CD14-positive monocyte (primary cell): ENCODE results near the gene CDKAL1. TPM values are rescaled to one million over a fixed set of nuclear protein-coding genes. Genes with fewer than 3 reads are reported as not detected.

ENCODE experiments used
- DNase-seq, 3 donors: peaks; one replicate each; pipeline ENCODE4 v3.0.0-alpha.2; 2011 to 2022
- H2AFZ ChIP-seq: 2 replicates; pipeline ENCODE4 v1.6.0; 2012; ENCODE audit warnings: mild to moderate bottlenecking, low read depth, low read length, inconsistent platforms; ENCODE audit not compliant: insufficient read depth, poor library complexity, severe bottlenecking
- H3K27ac ChIP-seq, 2 donors: 1 replicate in 1 of 2; 2 replicates in 1 of 2; pipeline ENCODE4 v1.5.1; 2012 to 2013; ENCODE audit warnings: low read length in 2 of 2, control low read depth in 1 of 2, inconsistent platforms in 1 of 2, low read depth in 1 of 2, mild to moderate bottlenecking in 1 of 2
- H3K27me3 ChIP-seq, 2 donors: one replicate each; pipeline versions ENCODE4 v1.6.0 to v1.6.1; 2011 to 2013; ENCODE audit warnings: low read length in 2 of 2; ENCODE audit not compliant: control insufficient read depth in 2 of 2, insufficient read depth in 2 of 2
- H3K36me3 ChIP-seq, 2 donors: replicated peaks in 1 of 2; 1 replicate in 1 of 2; 2 replicates in 1 of 2; pipeline versions ENCODE4 v1.5.1 to v1.6.1; 2012 to 2013; ENCODE audit warnings: low read length in 2 of 2, control low read depth in 1 of 2, inconsistent platforms in 1 of 2, mild to moderate bottlenecking in 1 of 2; ENCODE audit not compliant: insufficient read depth in 2 of 2, control insufficient read depth in 1 of 2
- H3K4me1 ChIP-seq, 2 donors: 1 replicate in 1 of 2; 2 replicates in 1 of 2; pipeline versions ENCODE4 v1.5.1 to v1.6.1; 2012 to 2013; ENCODE audit warnings: low read length in 2 of 2, control low read depth in 1 of 2, inconsistent platforms in 1 of 2, mild to moderate bottlenecking in 1 of 2, moderate library complexity in 1 of 2; ENCODE audit not compliant: insufficient read depth in 2 of 2, control insufficient read depth in 1 of 2
- H3K4me2 ChIP-seq: replicated peaks from 2 replicates; pipeline ENCODE3; 2012; ENCODE audit warnings: low read length, moderate library complexity, mild to moderate bottlenecking; ENCODE audit not compliant: poor library complexity, severe bottlenecking; ENCODE audit errors: extremely low read depth
- H3K4me3 ChIP-seq, 3 experiments: fragments of 200-600 bp in 1 of 3; sonication (generic) in 1 of 3; replicated peaks in 1 of 3; 1 replicate in 2 of 3; 2 replicates in 1 of 3; pipeline ENCODE4 v1.5.1; 2011 to 2013; ENCODE audit warnings: low read length in 3 of 3, mild to moderate bottlenecking in 3 of 3, control low read depth in 2 of 3, low read depth in 2 of 3, inconsistent platforms in 1 of 3, moderate library complexity in 1 of 3
- H3K79me2 ChIP-seq: 2 replicates; pipeline ENCODE4 v1.6.0; 2012; ENCODE audit warnings: mild to moderate bottlenecking, control low read depth, inconsistent platforms, low read length, moderate library complexity; ENCODE audit not compliant: insufficient read depth
- H3K9ac ChIP-seq: 2 replicates; pipeline ENCODE4 v1.6.0; 2017; ENCODE audit warnings: low read length, mild to moderate bottlenecking; ENCODE audit not compliant: insufficient read depth, poor library complexity, severe bottlenecking
- H3K9me3 ChIP-seq, 2 donors: replicated peaks in 1 of 2; 1 replicate in 1 of 2; 2 replicates in 1 of 2; pipeline versions ENCODE4 v1.5.1 to v1.6.1; 2012 to 2013; ENCODE audit warnings: low read length in 2 of 2, control low read depth in 1 of 2; ENCODE audit not compliant: control insufficient read depth in 1 of 2, insufficient read depth in 1 of 2
- H4K20me1 ChIP-seq: 2 replicates; pipeline ENCODE4 v1.6.0; 2012; ENCODE audit warnings: mild to moderate bottlenecking, low read length, control low read depth, moderate library complexity; ENCODE audit not compliant: insufficient read depth
- H3K27ac Mint-ChIP-seq, 7 donors: one replicate each; pipeline ENCODE4 v1.8.0; 2020; ENCODE audit warnings: mild to moderate bottlenecking in 7 of 7, mixed read lengths in 7 of 7, moderate library complexity in 6 of 7, inconsistent platforms in 2 of 7
- H3K27me3 Mint-ChIP-seq, 3 donors: one replicate each; pipeline ENCODE4 v1.8.0; 2021 to 2022; ENCODE audit warnings: low read depth in 3 of 3, mild to moderate bottlenecking in 3 of 3, mixed read lengths in 3 of 3, moderate library complexity in 3 of 3, inconsistent platforms in 1 of 3
- H3K36me3 Mint-ChIP-seq, 2 donors: one replicate each; pipeline ENCODE4 v1.8.0; 2020; ENCODE audit warnings: mixed read lengths in 2 of 2, inconsistent platforms in 1 of 2, mild to moderate bottlenecking in 1 of 2
- H3K4me1 Mint-ChIP-seq: one replicate; pipeline ENCODE4 v1.8.0; 2020; ENCODE audit warnings: mild to moderate bottlenecking, mixed read lengths
- H3K4me3 Mint-ChIP-seq, 2 donors: one replicate each; pipeline ENCODE4 v1.8.0; 2020; ENCODE audit warnings: mild to moderate bottlenecking in 2 of 2, mixed read lengths in 2 of 2, moderate library complexity in 1 of 2
- H3K9me3 Mint-ChIP-seq, 7 donors: one replicate each; pipeline ENCODE4 v1.8.0; 2020 to 2022; ENCODE audit warnings: mixed read lengths in 7 of 7, mild to moderate bottlenecking in 6 of 7, moderate library complexity in 6 of 7, inconsistent platforms in 2 of 7
- WGBS: methylation state at CpG from one replicate; pipeline ENCODE4 v1.1.5; 2013; ENCODE audit warnings: missing lambda C conversion rate; ENCODE audit not compliant: insufficient coverage; 5-methylcytosine and 5-hydroxymethylcytosine counted together
- intact Hi-C, 2 donors: fragments of 100-400 bp; cut with micrococcal nuclease; formaldehyde crosslinking; loops; one replicate each; pipeline versions ENCODE4 v1.15.0 to v1.15.1; 2023
- polyA plus RNA-seq, 3 donors: library from polyadenylated mRNA; depleted of rRNA in 1 of 3; unstranded in 2 of 3; stranded (reverse) in 1 of 3; fragments of 300-500 nt in 2 of 3; fragments of >200 nt in 1 of 3; fragmentation: Illumina TruSeq in 2 of 3; gene quantifications; 1 replicate in 2 of 3; 2 replicates in 1 of 3; pipeline ENCODE4 v1.2.3, GENCODE V29; 2012 to 2021
- TF ChIP-seq, protein P1 (sequence below): fragments of 200-600 bp; IDR thresholded peaks from one replicate; pipeline ENCODE4 v1.8.0; 2022; ENCODE audit warnings: antibody characterized with exemption, mild to moderate bottlenecking

Gene CDKAL1
- polyA plus RNA-seq, 3 donors, result 3.2 to 12.4 (median 8.3) TPM

DNA sequence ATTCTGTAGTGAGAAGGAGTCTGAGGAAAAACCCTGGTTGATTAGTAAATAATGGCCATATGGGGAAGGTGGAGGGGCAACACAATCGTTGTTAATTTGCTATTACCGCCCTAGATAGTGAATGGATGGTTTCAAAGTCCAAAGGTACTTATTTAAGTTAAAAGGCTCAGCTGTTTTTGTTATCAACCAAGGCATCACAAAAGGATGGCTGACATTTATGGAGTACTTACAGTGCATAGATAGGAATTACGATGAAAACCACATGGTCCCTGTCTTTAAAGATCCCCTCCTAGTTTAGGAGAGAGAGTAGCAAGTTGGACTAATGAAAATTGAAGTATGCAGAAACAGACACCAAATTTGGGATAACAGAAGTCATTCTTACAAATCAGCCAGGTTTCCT lies 319.6 kb downstream of the CDKAL1 start:
- Histone ChIP-seq H4K20me1 (no peaks in the 10 kb centered on the region), H3K27ac (no peak overlapping the region), H3K4me1 (no peaks in the 10 kb centered on the region), H3K4me3 (no peak overlapping the region), H3K79me2 (no peaks in the 10 kb centered on the region), H2AFZ (no peak overlapping the region), H3K4me2 (no peak overlapping the region), H3K9me3 (no peaks in the 10 kb centered on the region), H3K27me3 (no peaks in the 10 kb centered on the region), H3K9ac (no peak overlapping the region), H3K36me3 (peaks cover 0 to 2% of the 10 kb centered on the region in 2 donors)
- no CpG with 5 or more reads among the region's 3 CpGs for WGBS
- TF ChIP-seq, protein P1, sequence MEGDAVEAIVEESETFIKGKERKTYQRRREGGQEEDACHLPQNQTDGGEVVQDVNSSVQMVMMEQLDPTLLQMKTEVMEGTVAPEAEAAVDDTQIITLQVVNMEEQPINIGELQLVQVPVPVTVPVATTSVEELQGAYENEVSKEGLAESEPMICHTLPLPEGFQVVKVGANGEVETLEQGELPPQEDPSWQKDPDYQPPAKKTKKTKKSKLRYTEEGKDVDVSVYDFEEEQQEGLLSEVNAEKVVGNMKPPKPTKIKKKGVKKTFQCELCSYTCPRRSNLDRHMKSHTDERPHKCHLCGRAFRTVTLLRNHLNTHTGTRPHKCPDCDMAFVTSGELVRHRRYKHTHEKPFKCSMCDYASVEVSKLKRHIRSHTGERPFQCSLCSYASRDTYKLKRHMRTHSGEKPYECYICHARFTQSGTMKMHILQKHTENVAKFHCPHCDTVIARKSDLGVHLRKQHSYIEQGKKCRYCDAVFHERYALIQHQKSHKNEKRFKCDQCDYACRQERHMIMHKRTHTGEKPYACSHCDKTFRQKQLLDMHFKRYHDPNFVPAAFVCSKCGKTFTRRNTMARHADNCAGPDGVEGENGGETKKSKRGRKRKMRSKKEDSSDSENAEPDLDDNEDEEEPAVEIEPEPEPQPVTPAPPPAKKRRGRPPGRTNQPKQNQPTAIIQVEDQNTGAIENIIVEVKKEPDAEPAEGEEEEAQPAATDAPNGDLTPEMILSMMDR, result no peak
- intact Hi-C loops, result no loop called here
- peaks cover 0 to 2% (median 0%) of the 10 kb centered on the region in 7 donors for H3K9me3 Mint-ChIP-seq
- no peaks in the 10 kb centered on the region for H3K36me3 Mint-ChIP-seq
- H3K4me3 Mint-ChIP-seq, result no peak overlapping the region
- DNase-seq, result no peak
- no peaks in the 10 kb centered on the region for H3K4me1 Mint-ChIP-seq
- H3K27me3 Mint-ChIP-seq, result no peaks in the 10 kb centered on the region
- H3K27ac Mint-ChIP-seq, result no peak overlapping the region

GRCh38 chr6:20856681-20857288 lies 322.5 kb downstream of the CDKAL1 start:
- H3K36me3 Mint-ChIP-seq, result no peaks in the 10 kb centered on the region
- H3K4me3 Mint-ChIP-seq, result no peak overlapping the region
- no peaks in the 10 kb centered on the region for H3K9me3 Mint-ChIP-seq
- H3K36me3 ChIP-seq, result no peaks in the 10 kb centered on the region
- DNase-seq, result no peak
- intact Hi-C loops, result no loop called here
- 100% methylated on average over 4 of the region's 7 CpGs for WGBS
- H3K79me2 ChIP-seq, result no peaks in the 10 kb centered on the region
- no peak overlapping the region for H3K27ac ChIP-seq
- H3K4me1 Mint-ChIP-seq, result no peaks in the 10 kb centered on the region
- no peak overlapping the region for H2AFZ ChIP-seq
- H4K20me1 ChIP-seq, result no peaks in the 10 kb centered on the region
- H3K4me3 ChIP-seq, result no peak overlapping the region
- no peak overlapping the region for H3K27ac Mint-ChIP-seq
- no peaks in the 10 kb centered on the region for H3K27me3 ChIP-seq
- no peak overlapping the region for H3K9ac ChIP-seq
- H3K27me3 Mint-ChIP-seq, result no peaks in the 10 kb centered on the region
- H3K4me1 ChIP-seq, result no peaks in the 10 kb centered on the region
- H3K4me2 ChIP-seq, result no peak overlapping the region
- no peaks in the 10 kb centered on the region for H3K9me3 ChIP-seq
- TF ChIP-seq, protein P1, result no peak
